A375 (cell line): ENCODE measurements around the gene MC2R. TPM values are rescaled to one million over a fixed set of nuclear protein-coding genes. Genes with fewer than 3 reads are reported as not detected.

Experiments
- total RNA-seq: library from RNA; depleted of rRNA; stranded (reverse); fragments of >200 nt; shearing (Covaris generic); gene quantifications from 2 replicates; pipeline ENCODE4 v1.2.3, GENCODE V29; 2014; rRNA removed

MC2R gene
- not detected in 2 replicates for total RNA-seq

GRCh38 chr18:13915391-13915790 lies at the start of gene MC2R:
Gene MC2R (minus strand): TSS chr18:13915536. CDS start chr18:13885518, 30,018 bp downstream.

Other genes starting within 250 kb of the MC2R start
- 20.3 and 30.1 TPM in 2 replicates for gene FAM210A, start 189.0 kb downstream of the MC2R start, total RNA-seq
- 25.2 and 27.9 TPM in 2 replicates for gene RNMT, start 188.9 kb downstream of the MC2R start, total RNA-seq
- 0.15 and 0.32 TPM in 2 replicates for gene MC5R, start 91.4 kb downstream of the MC2R start, total RNA-seq
- 3.2 and 3.5 TPM in 2 replicates for gene ZNF519, start 216.9 kb upstream of the MC2R start, total RNA-seq